HK-2 (cell line): ENCODE results near the gene HIGD1A.

Source experiments
- DNase-seq: peaks from one replicate; pipeline ENCODE4 v3.0.0-alpha.2; 2018; ENCODE audit not compliant: unreplicated experiment

HIGD1A gene

DNA sequence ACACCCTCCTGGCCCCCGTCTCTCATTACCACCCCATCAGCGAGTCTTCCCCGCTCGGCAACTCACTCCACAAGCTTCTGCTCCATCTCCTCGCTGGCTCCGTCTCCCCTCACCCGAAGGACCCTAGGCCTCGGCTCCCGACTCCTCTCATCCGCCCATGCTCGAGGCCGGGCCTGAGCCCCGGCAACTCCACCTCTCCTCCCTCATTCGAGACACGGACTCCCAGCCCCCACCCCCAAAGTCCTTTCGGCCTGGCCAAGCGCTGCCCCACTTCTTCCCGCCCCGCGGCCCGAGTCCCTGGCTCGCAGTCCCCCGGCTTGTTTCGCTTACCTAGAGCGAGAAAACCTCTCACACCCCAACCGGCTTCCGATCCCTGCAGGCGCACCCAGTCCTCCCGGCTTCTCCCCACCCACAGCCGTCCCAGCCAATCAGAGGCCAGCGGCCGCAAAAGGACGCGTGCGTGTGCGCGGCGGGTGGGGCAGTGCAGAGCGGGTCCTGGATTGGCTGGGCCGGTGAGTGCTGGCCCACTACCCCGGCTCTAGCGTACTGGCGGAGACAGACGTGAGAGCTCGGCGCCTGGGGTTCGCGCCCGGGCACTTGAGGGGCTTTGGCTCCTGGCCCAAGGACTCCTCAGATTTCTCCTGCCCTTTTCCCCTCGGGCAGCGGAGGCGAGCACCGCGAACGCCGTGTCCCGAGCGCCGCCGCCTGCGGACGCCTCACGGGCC is at the start of gene HIGD1A:
Gene HIGD1A, minus strand, starts transcription at position 385 of the 725 bp plus-strand sequence. CDS start 10,237 bp downstream, outside the sequence.
- DNase-seq, result peak; percentile 90

- no peak for DNase-seq
Observed at GRCh38 chr3:42853739-42854302, 49.5 kb upstream of the HIGD1A start.

DNA sequence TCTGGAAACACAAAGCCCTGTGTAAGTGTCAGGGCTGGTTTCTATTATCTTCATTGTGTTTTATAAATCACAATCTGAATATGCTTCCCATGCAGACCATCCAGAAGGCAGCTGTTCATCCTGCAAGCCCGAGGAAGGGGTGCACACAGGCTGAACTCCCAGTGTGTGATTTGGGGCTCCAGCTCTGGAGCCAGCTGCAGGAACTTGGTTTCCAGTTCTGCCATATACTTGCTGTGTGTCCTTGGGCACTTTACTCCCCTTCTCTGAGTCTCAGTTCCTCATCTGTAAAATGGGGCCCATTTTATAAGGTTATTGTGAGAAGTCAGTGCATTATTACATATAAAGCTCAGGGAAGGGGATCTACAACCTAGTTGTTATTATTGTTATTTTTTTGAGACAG is 48.8 kb upstream of the HIGD1A start:
- no peak for DNase-seq

DNA sequence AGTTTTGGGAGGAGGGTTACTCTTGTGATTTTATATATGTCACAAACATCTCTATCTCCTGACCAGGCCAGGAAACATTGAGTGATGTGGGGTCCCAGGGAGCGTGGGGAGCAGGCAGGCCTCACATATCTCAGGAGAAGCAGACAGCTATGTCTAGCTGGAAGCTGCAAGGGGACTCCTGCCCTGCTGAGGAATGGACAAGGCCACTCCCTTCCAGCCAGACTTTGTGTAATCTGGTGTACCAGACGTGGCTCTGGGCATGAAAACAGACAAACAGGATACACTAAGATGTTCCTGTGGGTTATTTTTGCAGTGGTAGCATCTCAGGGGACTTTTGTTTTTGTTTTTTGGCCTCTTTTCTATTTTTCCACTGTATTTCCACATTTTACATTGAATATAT is 48.2 kb upstream of the HIGD1A start:
- no peak for DNase-seq

DNA sequence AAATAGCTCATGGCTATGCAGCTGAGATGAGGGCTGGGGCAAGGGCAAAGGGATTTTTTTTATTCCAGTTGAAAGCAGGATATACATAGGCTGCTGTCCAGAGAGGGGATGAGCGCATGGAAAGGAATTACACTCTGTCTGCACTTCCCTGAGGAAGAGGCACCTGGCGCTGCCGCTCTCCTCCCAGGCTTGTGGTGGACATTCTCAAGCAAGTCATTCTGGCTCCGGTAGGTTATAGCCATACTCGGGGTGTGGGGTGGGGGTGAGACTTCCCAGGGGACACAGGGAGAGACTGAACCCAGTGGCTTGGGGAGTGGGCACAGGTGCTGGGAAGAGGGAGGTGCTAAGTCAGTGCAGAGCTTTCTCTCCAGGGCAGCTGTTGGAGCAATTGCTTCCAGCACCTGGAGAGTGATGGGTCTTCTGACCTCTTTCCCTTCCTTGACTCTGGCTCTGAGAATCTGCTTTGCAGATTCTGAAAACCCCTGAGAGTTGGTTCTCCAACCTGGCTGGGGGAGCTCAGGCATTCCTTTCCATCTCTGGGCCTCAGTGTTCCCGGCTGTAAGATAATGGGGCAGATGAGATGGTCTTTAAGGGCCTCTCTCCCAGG is 47.0 kb upstream of the HIGD1A start:
- no peak for DNase-seq

GRCh38 chr3:42850263-42850662 is 46.0 kb upstream of the HIGD1A start:
- no peak for DNase-seq

GRCh38 chr3:42849017-42849416 is 44.7 kb upstream of the HIGD1A start:
- no peak for DNase-seq

DNA sequence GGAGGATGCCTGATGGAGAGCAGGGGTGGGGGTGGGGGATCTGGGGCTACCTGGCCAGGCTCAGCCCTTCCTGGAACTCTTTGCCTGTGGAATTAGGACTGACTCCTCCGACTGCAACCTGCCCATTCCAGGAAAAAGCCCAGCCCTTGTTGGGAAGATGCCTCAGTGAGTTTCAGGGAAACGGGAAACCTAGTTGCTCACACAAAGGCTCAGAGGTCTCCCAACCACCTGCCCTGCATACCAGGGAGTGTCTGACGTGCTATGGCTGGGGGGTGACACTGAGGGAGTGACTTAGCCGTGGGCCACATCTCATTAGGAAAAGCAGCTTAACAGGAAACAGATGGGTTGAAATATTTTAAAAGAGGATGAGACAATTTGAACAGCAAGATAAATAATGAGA is 43.4 kb upstream of the HIGD1A start:
- no peak for DNase-seq

- no peak for DNase-seq
Observed at GRCh38 chr3:42846685-42847522, 42.6 kb upstream of the HIGD1A start.

- DNase-seq, result no peak
Observed at GRCh38 chr3:42844815-42845214, 40.5 kb upstream of the HIGD1A start.

- DNase-seq, result no peak
Observed at GRCh38 chr3:42844412-42844713, 40.1 kb upstream of the HIGD1A start.

- DNase-seq, result no peak
Observed at GRCh38 chr3:42843713-42844411, 39.6 kb upstream of the HIGD1A start.

GRCh38 chr3:42841332-42841731 is 37.0 kb upstream of the HIGD1A start:
- no peak for DNase-seq

GRCh38 chr3:42839616-42840015 is 35.3 kb upstream of the HIGD1A start:
- peak; percentile 22 for DNase-seq

GRCh38 chr3:42838571-42838970 is 34.3 kb upstream of the HIGD1A start:
- DNase-seq, result no peak

DNA sequence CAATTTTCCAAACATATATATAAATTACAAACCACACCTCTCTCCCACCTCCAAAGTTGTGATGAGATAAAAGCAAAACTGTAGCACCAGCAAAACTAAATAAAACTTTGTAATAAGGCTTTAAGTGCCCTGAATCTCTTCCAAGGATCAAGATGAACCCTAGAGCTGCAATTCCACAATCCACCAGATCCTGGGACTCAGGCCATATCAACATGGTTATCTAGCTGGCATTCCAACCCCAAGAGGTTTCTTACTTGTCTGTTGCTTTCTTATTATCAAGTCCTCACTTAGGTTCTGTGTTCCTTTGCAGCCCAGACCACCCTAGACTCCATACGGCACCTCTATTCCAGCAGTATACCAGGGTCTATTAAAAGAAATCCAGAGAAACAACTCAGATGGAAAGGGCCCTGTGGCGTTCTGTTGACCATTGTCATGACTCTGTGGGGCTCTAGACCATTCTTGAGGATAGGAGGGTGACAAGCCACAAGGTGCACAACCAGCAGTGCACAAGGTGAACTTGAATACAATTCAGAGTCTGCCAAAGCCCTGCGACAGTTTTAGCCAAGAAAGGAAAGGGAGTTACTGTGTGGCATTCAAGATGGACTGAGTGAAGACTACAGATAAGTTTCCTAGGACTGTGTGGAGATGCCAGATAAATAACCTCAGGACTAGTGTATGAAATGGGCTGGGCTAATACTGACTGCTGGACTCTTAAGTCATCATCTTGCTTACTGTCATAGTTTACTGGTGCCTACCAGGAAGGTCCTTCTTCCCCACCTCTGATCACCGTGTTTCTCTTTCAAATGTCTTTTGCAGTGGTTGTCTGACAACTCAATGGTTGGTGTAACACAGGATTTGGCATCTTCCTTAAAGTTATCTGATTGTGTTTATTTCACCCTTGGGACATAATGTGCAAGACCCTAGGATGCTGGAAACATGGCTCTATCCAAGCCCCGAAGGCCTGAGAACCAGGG is 32.1 kb upstream of the HIGD1A start:
- no peak for DNase-seq

- peak; percentile 63 for DNase-seq
Observed at GRCh38 chr3:42831321-42831713, 27.0 kb upstream of the HIGD1A start.

DNA sequence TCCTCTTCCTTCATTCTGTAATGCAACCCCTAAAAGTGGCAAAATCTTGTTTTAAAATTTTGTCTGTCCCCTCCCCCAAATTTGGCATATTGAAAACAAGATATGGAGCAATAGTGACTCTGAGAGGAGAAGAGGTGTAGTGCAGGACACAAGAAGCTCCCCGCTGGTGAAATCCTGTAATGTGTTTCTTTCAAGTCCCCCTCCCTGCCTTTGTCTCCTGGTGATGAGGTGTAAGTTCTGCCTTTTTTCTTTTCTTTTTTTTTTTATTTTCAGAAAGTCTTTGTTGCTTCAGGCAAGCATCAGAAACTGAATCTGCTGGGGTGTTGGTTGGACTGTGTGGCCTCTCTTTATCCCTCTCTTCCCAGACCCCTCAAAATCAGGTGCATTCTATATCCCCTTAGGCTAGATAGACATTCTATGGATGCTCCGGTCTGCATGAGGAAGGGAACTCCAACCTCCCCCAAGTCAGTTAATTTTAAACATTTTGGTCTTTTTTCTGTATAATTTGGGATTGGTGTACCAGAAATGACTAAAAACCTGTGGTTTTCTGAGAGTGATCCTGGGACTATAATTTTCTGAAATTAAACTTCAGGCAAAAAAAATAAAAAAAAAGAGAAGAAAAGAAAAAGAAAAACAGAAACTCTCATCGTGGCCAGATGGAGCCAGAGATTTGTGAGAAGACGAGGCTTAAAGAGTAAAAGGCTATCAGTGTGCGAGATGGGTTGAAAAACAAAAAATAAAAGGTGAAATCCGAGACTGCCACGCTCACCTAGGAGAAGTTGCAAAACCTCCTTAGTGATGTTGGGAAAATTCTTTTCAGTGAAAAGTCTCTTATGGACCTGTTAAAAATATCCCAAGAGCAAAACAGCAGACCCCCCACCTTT is 26.4 kb upstream of the HIGD1A start:
- DNase-seq, result no peak

- no peak for DNase-seq
Observed at GRCh38 chr3:42829628-42830436, 25.5 kb upstream of the HIGD1A start.
